T-helper 1 cell (primary cell): Measurements from ENCODE around the gene TMC1.

Experiments used
- DNase-seq, 5 donors: peaks; one replicate each; pipeline ENCODE4 v3.0.0-alpha.2; 2012 to 2020

Gene TMC1

GRCh38 chr9:72882117-72882775, 360.8 kb downstream of the TMC1 start:
- no peak for DNase-seq

GRCh38 chr9:72883875-72884274, 362.5 kb downstream of the TMC1 start:
- no peak for DNase-seq

- no peak for DNase-seq
Measured at GRCh38 chr9:72884508-72884907, 363.1 kb downstream of the TMC1 start.
